Stomach smooth muscle (tissue), 2 donors: ENCODE data around the gene NOS3.

ENCODE experiments used
- H3K27ac ChIP-seq: one replicate; pipeline ENCODE4 v1.7.0; 2013; ENCODE audit warnings: mild to moderate bottlenecking, low read length, inconsistent platforms
- H3K27me3 ChIP-seq, 2 donors: one replicate each; pipeline ENCODE4 v1.7.0; 2013; ENCODE audit warnings: low read length in 2 of 2; ENCODE audit not compliant: insufficient read depth in 2 of 2, control insufficient read depth in 1 of 2
- H3K36me3 ChIP-seq, 2 donors: one replicate each; pipeline ENCODE4 v1.7.0; 2013; ENCODE audit warnings: low read length in 2 of 2; ENCODE audit not compliant: control insufficient read depth in 2 of 2, insufficient read depth in 2 of 2
- H3K4me1 ChIP-seq: one replicate; pipeline ENCODE4 v1.7.0; 2013; ENCODE audit warnings: low read length; ENCODE audit not compliant: control insufficient read depth, insufficient read depth
- H3K4me3 ChIP-seq, 2 donors: one replicate each; pipeline ENCODE4 v1.7.0; 2013; ENCODE audit warnings: low read length in 2 of 2
- H3K9ac ChIP-seq, 2 donors: one replicate each; pipeline ENCODE4 v1.7.0; 2013; ENCODE audit warnings: low read length in 2 of 2, mild to moderate bottlenecking in 1 of 2
- H3K9me3 ChIP-seq, 2 donors: one replicate each; pipeline ENCODE4 v1.7.0; 2013; ENCODE audit warnings: low read length in 2 of 2; ENCODE audit not compliant: control insufficient read depth in 2 of 2
- donor health status: healthy.
- donor health status: Pancreatic carcinoma.

The NOS3 gene

GRCh38 chr7:150966002-150966401, 24.8 kb upstream of the NOS3 start:
- Histone ChIP-seq H3K9me3 (no peaks in the 10 kb centered on the region), H3K27me3 (no peaks in the 10 kb centered on the region), H3K4me3 (no peak overlapping the region), H3K9ac (no peak overlapping the region), H3K27ac (peak overlapping the region; percentile 97), H3K36me3 (no peaks in the 10 kb centered on the region), H3K4me1 (peaks cover 91% of the 10 kb centered on the region)

GRCh38 chr7:150967349-150967748, 23.5 kb upstream of the NOS3 start:
- H3K9me3 ChIP-seq, result no peaks in the 10 kb centered on the region
- peaks cover 92% of the 10 kb centered on the region for H3K4me1 ChIP-seq
- H3K9ac ChIP-seq, result no peak overlapping the region
- H3K4me3 ChIP-seq, result peak overlapping the region in 1 of 2 donors; percentile 5
- H3K36me3 ChIP-seq, result no peaks in the 10 kb centered on the region
- peak overlapping the region; percentile 90 for H3K27ac ChIP-seq
- H3K27me3 ChIP-seq, result no peaks in the 10 kb centered on the region

GRCh38 chr7:150968056-150968733, 22.6 kb upstream of the NOS3 start:
- H3K27ac ChIP-seq, result peak overlapping the region; percentile 90

GRCh38 chr7:150968734-150969372, 22.0 kb upstream of the NOS3 start:
- Histone ChIP-seq H3K27ac (peak overlapping the region; percentile 90), H3K36me3 (no peaks in the 10 kb centered on the region), H3K4me1 (peaks cover 93% of the 10 kb centered on the region), H3K9ac (peak overlapping the region in 1 of 2 donors; percentile 29), H3K4me3 (peak overlapping the region in 1 of 2 donors; percentile 49), H3K27me3 (no peaks in the 10 kb centered on the region), H3K9me3 (no peaks in the 10 kb centered on the region)

More at GRCh38 chr7:150968056-150968733, 22.6 kb upstream of the NOS3 start:
- peaks cover 92% of the 10 kb centered on the region for H3K4me1 ChIP-seq
- H3K4me3 ChIP-seq, result peak overlapping the region in 1 of 2 donors; percentile 49
- H3K9me3 ChIP-seq, result no peaks in the 10 kb centered on the region
- H3K36me3 ChIP-seq, result no peaks in the 10 kb centered on the region
- no peak overlapping the region for H3K9ac ChIP-seq
- no peaks in the 10 kb centered on the region for H3K27me3 ChIP-seq

- Histone ChIP-seq H3K36me3 (no peaks in the 10 kb centered on the region), H3K27ac (peak overlapping the region; percentile 90), H3K9ac (no peak overlapping the region), H3K4me3 (peak overlapping the region; percentile 16 to 49), H3K27me3 (no peaks in the 10 kb centered on the region), H3K4me1 (peaks cover 92% of the 10 kb centered on the region), H3K9me3 (no peaks in the 10 kb centered on the region)
These were observed 21.3 kb upstream of the NOS3 start for GRCh38 chr7:150969475-150969874.

- peak overlapping the region in 1 of 2 donors; percentile 51 for H3K9ac ChIP-seq
- no peaks in the 10 kb centered on the region for H3K9me3 ChIP-seq
- H3K27ac ChIP-seq, result peak overlapping the region; percentile 90
- H3K27me3 ChIP-seq, result no peaks in the 10 kb centered on the region
- H3K4me3 ChIP-seq, result peak overlapping the region in 1 of 2 donors; percentile 60
- no peaks in the 10 kb centered on the region for H3K36me3 ChIP-seq
- H3K4me1 ChIP-seq, result peaks cover 92% of the 10 kb centered on the region
These were observed 20.4 kb upstream of the NOS3 start for GRCh38 chr7:150970424-150970823.

- peak overlapping the region; percentile 40 to 60 for H3K4me3 ChIP-seq
- no peaks in the 10 kb centered on the region for H3K36me3 ChIP-seq
- H3K27ac ChIP-seq, result peak overlapping the region; percentile 90
- H3K9ac ChIP-seq, result peak overlapping the region; percentile 29 to 55
- H3K9me3 ChIP-seq, result no peaks in the 10 kb centered on the region
- peaks cover 93% of the 10 kb centered on the region for H3K4me1 ChIP-seq
- H3K27me3 ChIP-seq, result no peaks in the 10 kb centered on the region
These were observed 19.4 kb upstream of the NOS3 start for GRCh38 chr7:150971242-150972022.

GRCh38 chr7:150972023-150972468, 18.8 kb upstream of the NOS3 start:
- Histone ChIP-seq H3K27ac (peak overlapping the region; percentile 90), H3K36me3 (no peaks in the 10 kb centered on the region), H3K27me3 (peaks cover 0 to 2% of the 10 kb centered on the region in 2 donors), H3K4me3 (peak overlapping the region; percentile 40 to 60), H3K9ac (peak overlapping the region; percentile 55 to 59), H3K9me3 (no peaks in the 10 kb centered on the region), H3K4me1 (peaks cover 95% of the 10 kb centered on the region)

- H3K27me3 ChIP-seq, result peaks cover 0 to 2% of the 10 kb centered on the region in 2 donors
- H3K4me3 ChIP-seq, result peak overlapping the region; percentile 22 to 27
- no peaks in the 10 kb centered on the region for H3K36me3 ChIP-seq
- no peaks in the 10 kb centered on the region for H3K9me3 ChIP-seq
- H3K4me1 ChIP-seq, result peaks cover 96% of the 10 kb centered on the region
- peak overlapping the region; percentile 36 to 59 for H3K9ac ChIP-seq
- H3K27ac ChIP-seq, result peak overlapping the region; percentile 90
These were observed 18.1 kb upstream of the NOS3 start for GRCh38 chr7:150972741-150973140.

GRCh38 chr7:150973571-150974451, 17.0 kb upstream of the NOS3 start:
- H3K36me3 ChIP-seq, result no peaks in the 10 kb centered on the region
- H3K27ac ChIP-seq, result peak overlapping the region; percentile 90
- H3K9me3 ChIP-seq, result no peaks in the 10 kb centered on the region
- no peak overlapping the region for H3K9ac ChIP-seq
- peaks cover 0 to 2% of the 10 kb centered on the region in 2 donors for H3K27me3 ChIP-seq
- H3K4me3 ChIP-seq, result peak overlapping the region; percentile 27 to 44
- peaks cover 90% of the 10 kb centered on the region for H3K4me1 ChIP-seq
